Measurements from ENCODE around the gene ZNF346.

The ZNF346 gene

GRCh38 chr5:177109810-177110209 lies 87.3 kb downstream of the ZNF346 start:
- Histone ChIP-seq H3K27me3 (no peaks in the 10 kb centered on the region), H4K20me1 (no peaks in the 10 kb centered on the region), H3K4me1 (peaks cover 12% of the 10 kb centered on the region; the same call in 1 of the 2 replicates), H3K4me2 (no peak overlapping the region), H3K9me3 (no peaks in the 10 kb centered on the region), H3K36me3 (no peaks in the 10 kb centered on the region), H3K27ac (no peak overlapping the region), H3K4me3 (no peak overlapping the region), H3K9ac (no peak overlapping the region)
- TF ChIP-seq Cebpa-rat (IDR thresholded peaks at IDR 0.05): no peak

- H3K27ac ChIP-seq: no peak overlapping the region
- no peaks in the 10 kb centered on the region for H4K20me1 ChIP-seq
- no peaks in the 10 kb centered on the region for H3K36me3 ChIP-seq
- H3K4me1 ChIP-seq: peaks cover 20% of the 10 kb centered on the region
- H3K9ac ChIP-seq: no peak overlapping the region
- no peak overlapping the region for H3K4me3 ChIP-seq
- H3K9me3 ChIP-seq: 0 out of 2 replicates have a peak, but pooled peaks cover under 1% of the 10 kb centered on the region
- H3K27me3 ChIP-seq: no peaks in the 10 kb centered on the region
- no peak overlapping the region for H3K4me2 ChIP-seq
- TF ChIP-seq Cebpa-rat (IDR thresholded peaks at IDR 0.05): no peak
These were observed 89.4 kb downstream of the ZNF346 start for GRCh38 chr5:177111720-177112394.

- Histone ChIP-seq H3K4me2 (no peak overlapping the region), H3K4me1 (peaks cover 25% of the 10 kb centered on the region), H3K4me3 (no peak overlapping the region), H3K36me3 (no peaks in the 10 kb centered on the region), H3K9me3 (peaks cover 7% of the 10 kb centered on the region; the same call in 1 of the 2 replicates), H4K20me1 (no peaks in the 10 kb centered on the region), H3K9ac (no peak overlapping the region), H3K27ac (no peak overlapping the region), H3K27me3 (no peaks in the 10 kb centered on the region)
- TF ChIP-seq Cebpa-rat (IDR thresholded peaks at IDR 0.05): no peak
These were observed 90.2 kb downstream of the ZNF346 start for GRCh38 chr5:177112589-177113220.

GRCh38 chr5:177113566-177114424 lies 91.3 kb downstream of the ZNF346 start:
- Histone ChIP-seq H3K9ac (no peak overlapping the region), H3K27me3 (no peaks in the 10 kb centered on the region), H3K4me2 (no peak overlapping the region), H3K4me1 (peaks cover 25% of the 10 kb centered on the region), H3K27ac (no peak overlapping the region; the same call in 1 of the 2 replicates), H3K36me3 (no peaks in the 10 kb centered on the region), H4K20me1 (no peaks in the 10 kb centered on the region), H3K9me3 (peaks cover 7% of the 10 kb centered on the region; the same call in 1 of the 2 replicates), H3K4me3 (no peak overlapping the region)
- no peak for TF ChIP-seq Cebpa-rat (IDR thresholded peaks at IDR 0.05)

- Histone ChIP-seq H4K20me1 (no peaks in the 10 kb centered on the region), H3K27me3 (no peaks in the 10 kb centered on the region), H3K4me1 (peaks cover 25% of the 10 kb centered on the region), H3K4me2 (peak overlapping the region; percentile 53), H3K27ac (no peak overlapping the region), H3K9ac (no peak overlapping the region), H3K36me3 (no peaks in the 10 kb centered on the region), H3K9me3 (peaks cover 7% of the 10 kb centered on the region; the same call in 1 of the 2 replicates), H3K4me3 (no peak overlapping the region)
- TF ChIP-seq Cebpa-rat (IDR thresholded peaks at IDR 0.05): no peak
These were observed 94.3 kb downstream of the ZNF346 start for GRCh38 chr5:177116631-177117373.

- Histone ChIP-seq H3K4me1 (peaks cover 25% of the 10 kb centered on the region), H3K4me2 (no peak overlapping the region), H3K4me3 (no peak overlapping the region), H3K27me3 (no peaks in the 10 kb centered on the region), H3K36me3 (no peaks in the 10 kb centered on the region), H3K27ac (no peak overlapping the region), H4K20me1 (no peaks in the 10 kb centered on the region), H3K9me3 (peaks cover 7% of the 10 kb centered on the region), H3K9ac (no peak overlapping the region)
- no peak for TF ChIP-seq Cebpa-rat (IDR thresholded peaks at IDR 0.05)
These were observed 95.0 kb downstream of the ZNF346 start for GRCh38 chr5:177117441-177118045.

- H3K4me3 ChIP-seq: no peak overlapping the region
These were observed 100.1 kb downstream of the ZNF346 start for GRCh38 chr5:177122566-177122965.

GRCh38 chr5:177123789-177124485 lies 101.4 kb downstream of the ZNF346 start:
- Histone ChIP-seq H3K27ac (no peak overlapping the region), H3K9ac (no peak overlapping the region; the same call in 1 of the 2 replicates), H3K4me1 (peaks cover 29% of the 10 kb centered on the region), H3K4me3 (no peak overlapping the region), H3K27me3 (no peaks in the 10 kb centered on the region), H4K20me1 (no peaks in the 10 kb centered on the region), H3K9me3 (no peaks in the 10 kb centered on the region; the same call in 1 of the 2 replicates), H3K4me2 (peak overlapping the region; percentile 46), H3K36me3 (no peaks in the 10 kb centered on the region)
- no peak for TF ChIP-seq Cebpa-rat (IDR thresholded peaks at IDR 0.05)

More at GRCh38 chr5:177122566-177122965, 100.1 kb downstream of the ZNF346 start:
- H3K4me2 ChIP-seq: no peak overlapping the region
- H3K9ac ChIP-seq: no peak overlapping the region
- no peaks in the 10 kb centered on the region; the same call in 1 of the 2 replicates for H3K9me3 ChIP-seq
- H3K36me3 ChIP-seq: no peaks in the 10 kb centered on the region
- no peaks in the 10 kb centered on the region for H4K20me1 ChIP-seq
- peaks cover 20% of the 10 kb centered on the region for H3K4me1 ChIP-seq
- no peaks in the 10 kb centered on the region for H3K27me3 ChIP-seq
- no peak for TF ChIP-seq Cebpa-rat (IDR thresholded peaks at IDR 0.05)
- no peak overlapping the region for H3K27ac ChIP-seq
